Trophoblast cell (in vitro differentiated cells and primary cell): ENCODE results near the gene SLC27A4.
A peak's percentile ranks its signal among the peaks of the same experiment; 100 is the strongest.

Source experiments
- DNase-seq, 2 donors: peaks; one replicate each; pipeline ENCODE4 v3.0.0-alpha.2; 2016
- H2AFZ ChIP-seq: 2 replicates; pipeline ENCODE4 v1.6.1; 2013; ENCODE audit warnings: low read length, moderate library complexity, mild to moderate bottlenecking; ENCODE audit not compliant: insufficient read depth, poor library complexity
- H2AK5ac ChIP-seq: 2 replicates; pipeline ENCODE4 v1.6.1; 2013; ENCODE audit warnings: mild to moderate bottlenecking, low read length
- H2BK120ac ChIP-seq: 2 replicates; pipeline ENCODE4 v1.6.1; 2013; ENCODE audit warnings: low read length, mild to moderate bottlenecking, moderate library complexity; ENCODE audit not compliant: insufficient read depth, poor library complexity
- H2BK12ac ChIP-seq: 2 replicates; pipeline ENCODE4 v1.6.1; 2013; ENCODE audit warnings: mild to moderate bottlenecking, low read length, moderate library complexity
- H2BK5ac ChIP-seq: 2 replicates; pipeline ENCODE4 v1.6.1; 2013; ENCODE audit warnings: low read length, low read depth, moderate library complexity, mild to moderate bottlenecking; ENCODE audit not compliant: poor library complexity
- H3K14ac ChIP-seq: 2 replicates; pipeline ENCODE4 v1.6.1; 2013; ENCODE audit warnings: mild to moderate bottlenecking, low read length
- H3K18ac ChIP-seq: 2 replicates; pipeline ENCODE4 v1.6.1; 2013; ENCODE audit warnings: mild to moderate bottlenecking, low read length
- H3K23ac ChIP-seq: 2 replicates; pipeline ENCODE4 v1.6.1; 2013; ENCODE audit warnings: low read length
- H3K27ac ChIP-seq: 2 replicates; pipeline ENCODE4 v1.5.1; 2013; ENCODE audit warnings: low read depth, mild to moderate bottlenecking, inconsistent platforms, low read length, moderate library complexity
- H3K27me3 ChIP-seq: 2 replicates; pipeline ENCODE4 v1.6.1; 2013; ENCODE audit warnings: inconsistent platforms, mild to moderate bottlenecking, low read length, moderate library complexity; ENCODE audit not compliant: insufficient read depth
- H3K36me3 ChIP-seq, 2 experiments: 1 replicate in 1 of 2; 2 replicates in 1 of 2; pipeline ENCODE4 v1.6.1; 2013; ENCODE audit warnings: low read length in 2 of 2, mild to moderate bottlenecking in 2 of 2, moderate library complexity in 1 of 2; ENCODE audit not compliant: insufficient read depth in 2 of 2, control insufficient read depth in 1 of 2
- H3K4ac ChIP-seq: 2 replicates; pipeline ENCODE4 v1.6.1; 2013; ENCODE audit warnings: low read depth, mild to moderate bottlenecking, low read length, moderate library complexity
- H3K4me1 ChIP-seq, 2 experiments: 1 replicate in 1 of 2; 2 replicates in 1 of 2; pipeline ENCODE4 v1.6.1; 2013; ENCODE audit warnings: low read length in 2 of 2, mild to moderate bottlenecking in 2 of 2, moderate library complexity in 1 of 2; ENCODE audit not compliant: insufficient read depth in 2 of 2, control insufficient read depth in 1 of 2
- H3K4me2 ChIP-seq: 2 replicates; pipeline ENCODE4 v1.6.1; 2013; ENCODE audit warnings: inconsistent platforms, mild to moderate bottlenecking, low read length, moderate library complexity
- H3K4me3 ChIP-seq: 2 replicates; pipeline ENCODE4 v1.5.1; 2013; ENCODE audit warnings: mild to moderate bottlenecking, low read depth, low read length, inconsistent platforms
- H3K79me1 ChIP-seq: one replicate; pipeline ENCODE4 v1.6.1; 2013; ENCODE audit warnings: low read length
- H3K79me2 ChIP-seq: 2 replicates; pipeline ENCODE4 v1.6.1; 2013; ENCODE audit warnings: low read length, mild to moderate bottlenecking; ENCODE audit not compliant: control insufficient read depth, insufficient read depth, poor library complexity
- H3K9ac ChIP-seq: 2 replicates; pipeline ENCODE4 v1.6.1; 2013; ENCODE audit warnings: mild to moderate bottlenecking, low read length
- H3K9me3 ChIP-seq: 2 replicates; pipeline ENCODE4 v1.6.1; 2013; ENCODE audit warnings: low read depth, mild to moderate bottlenecking, control low read depth, inconsistent platforms, low read length; ENCODE audit not compliant: insufficient read depth
- H4K12ac ChIP-seq: 2 replicates; pipeline ENCODE4 v1.6.1; 2013; ENCODE audit warnings: low read depth, mild to moderate bottlenecking, low read length, moderate library complexity
- H4K8ac ChIP-seq: 2 replicates; pipeline ENCODE4 v1.6.1; 2013; ENCODE audit warnings: low read depth, mild to moderate bottlenecking, low read length, moderate library complexity
- H4K91ac ChIP-seq: one replicate; pipeline ENCODE4 v1.6.1; 2013; ENCODE audit warnings: low read depth, mild to moderate bottlenecking, low read length, moderate library complexity
- WGBS: extraction: QIAGEN DNeasy Blood & Tissue Kit; methylation state at CpG from one replicate; pipeline ENCODE4 v1.1.7; 2013; ENCODE audit warnings: missing lambda C conversion rate; ENCODE audit not compliant: insufficient read length, insufficient coverage; ENCODE audit errors: extremely low coverage; 5-methylcytosine and 5-hydroxymethylcytosine counted together

The SLC27A4 gene

DNA sequence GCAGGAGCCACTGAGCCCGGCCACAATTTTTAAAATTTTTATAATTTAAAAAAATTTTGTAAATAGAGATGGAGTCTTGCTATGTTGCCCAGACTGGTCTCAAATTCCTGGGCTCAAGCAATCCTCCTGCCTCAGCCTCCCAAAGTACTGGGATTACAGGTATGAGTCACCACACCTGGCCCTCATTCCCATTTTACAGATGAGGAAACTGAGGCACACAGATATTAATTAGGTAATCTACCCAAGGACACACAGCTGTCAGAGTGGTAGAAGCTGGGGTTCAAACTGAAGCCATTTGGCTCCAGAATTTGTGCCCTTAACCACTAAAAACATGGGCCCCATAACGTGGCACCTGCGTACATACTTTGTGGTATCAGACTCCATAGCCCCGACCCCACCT lies 25.6 kb upstream of the SLC27A4 start:
- no peak overlapping the region for H2BK12ac ChIP-seq
- no peak overlapping the region for H3K9ac ChIP-seq
- H3K23ac ChIP-seq: no peak overlapping the region
- H3K27ac ChIP-seq: no peak overlapping the region
- no peak overlapping the region for H3K4me2 ChIP-seq
- H4K91ac ChIP-seq: no peak overlapping the region
- H4K8ac ChIP-seq: no peak overlapping the region
- no peak overlapping the region for H2AK5ac ChIP-seq
- no peak overlapping the region for H2AFZ ChIP-seq
- no peaks in the 10 kb centered on the region for H3K9me3 ChIP-seq
- no peak overlapping the region for H3K4ac ChIP-seq
- H2BK5ac ChIP-seq: no peak overlapping the region
- no peaks in the 10 kb centered on the region for H3K79me2 ChIP-seq
- H3K4me1 ChIP-seq: no peaks in the 10 kb centered on the region
- H3K27me3 ChIP-seq: no peaks in the 10 kb centered on the region
- H2BK120ac ChIP-seq: no peak overlapping the region
- H4K12ac ChIP-seq: no peak overlapping the region
- no peak overlapping the region for H3K18ac ChIP-seq
- H3K14ac ChIP-seq: no peak overlapping the region
- DNase-seq: no peak
- no CpG with 5 or more reads among the region's 4 CpGs for WGBS
- H3K36me3 ChIP-seq: peaks cover 44 to 56% of the 10 kb centered on the region in 2 experiments
- H3K79me1 ChIP-seq: no peaks in the 10 kb centered on the region
- H3K4me3 ChIP-seq: no peak overlapping the region

DNA sequence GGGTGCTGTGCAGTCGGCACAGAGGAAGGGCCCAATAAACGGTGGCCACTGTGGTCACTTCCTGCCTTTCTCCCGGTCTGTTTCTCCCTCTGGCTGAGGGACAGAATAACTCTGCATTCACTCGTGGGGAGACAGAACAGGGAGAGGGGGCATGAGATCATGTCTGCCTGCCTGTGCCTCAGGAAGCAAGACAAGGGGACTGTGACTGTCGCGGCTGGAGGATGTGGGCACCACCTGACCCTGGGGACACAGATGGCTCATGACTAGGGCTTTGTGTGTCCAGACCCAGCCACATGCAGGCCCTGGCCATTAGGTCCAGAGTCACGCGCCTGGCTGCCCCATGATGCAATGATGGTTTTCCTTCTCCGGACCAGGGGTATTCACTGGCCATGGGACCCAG lies 23.9 kb upstream of the SLC27A4 start:
- Histone ChIP-seq H3K79me1 (no peaks in the 10 kb centered on the region), H4K91ac (no peak overlapping the region), H3K4me3 (no peak overlapping the region), H2AFZ (no peak overlapping the region), H2BK12ac (no peak overlapping the region), H3K9ac (no peak overlapping the region), H3K4ac (no peak overlapping the region), H3K79me2 (no peaks in the 10 kb centered on the region), H2AK5ac (no peak overlapping the region), H3K27me3 (no peaks in the 10 kb centered on the region), H3K4me2 (no peak overlapping the region), H3K27ac (no peak overlapping the region), H3K23ac (no peak overlapping the region), H2BK120ac (no peak overlapping the region), H3K4me1 (peaks cover 1% of the 10 kb centered on the region in 2 experiments), H2BK5ac (no peak overlapping the region), H3K9me3 (no peaks in the 10 kb centered on the region), H4K12ac (no peak overlapping the region), H3K36me3 (peaks cover 29 to 42% of the 10 kb centered on the region in 2 experiments), H3K18ac (no peak overlapping the region), H4K8ac (no peak overlapping the region), H3K14ac (no peak overlapping the region)
- no CpG with 5 or more reads among the region's 9 CpGs for WGBS
- no peak for DNase-seq

DNA sequence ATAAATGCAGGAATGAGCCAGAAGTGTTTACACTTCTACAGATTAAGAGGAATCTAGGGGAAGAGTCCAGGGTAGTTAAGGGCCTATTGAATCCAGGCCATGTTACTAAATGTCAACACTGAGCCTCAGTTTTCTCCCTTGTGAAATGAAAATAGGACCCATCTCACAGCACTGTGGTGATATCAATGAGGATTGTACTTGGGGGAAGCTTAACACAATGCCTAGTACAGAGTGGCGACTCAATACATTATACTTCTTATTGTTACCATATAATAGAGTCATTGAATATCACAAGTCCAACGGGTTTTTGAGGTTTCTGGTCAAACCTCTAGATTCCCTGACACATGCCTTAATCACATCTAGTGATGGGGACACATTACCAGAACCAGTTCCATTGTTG lies 22.7 kb upstream of the SLC27A4 start:
- Histone ChIP-seq H4K91ac (no peak overlapping the region), H2BK12ac (no peak overlapping the region), H3K27me3 (no peaks in the 10 kb centered on the region), H2BK120ac (no peak overlapping the region), H2AK5ac (no peak overlapping the region), H3K79me2 (peaks cover 2% of the 10 kb centered on the region), H3K79me1 (peaks cover 3% of the 10 kb centered on the region), H3K4me1 (peaks cover 2 to 5% of the 10 kb centered on the region in 2 experiments), H3K27ac (no peak overlapping the region), H4K8ac (no peak overlapping the region), H2AFZ (no peak overlapping the region), H3K4me2 (no peak overlapping the region), H3K4ac (no peak overlapping the region), H3K4me3 (no peak overlapping the region), H4K12ac (no peak overlapping the region), H3K14ac (no peak overlapping the region), H3K9me3 (no peaks in the 10 kb centered on the region), H3K23ac (no peak overlapping the region), H2BK5ac (no peak overlapping the region), H3K36me3 (peaks cover 24 to 41% of the 10 kb centered on the region in 2 experiments), H3K9ac (no peak overlapping the region), H3K18ac (no peak overlapping the region)
- WGBS: no CpG with 5 or more reads among the region's 2 CpGs
- no peak for DNase-seq

DNA sequence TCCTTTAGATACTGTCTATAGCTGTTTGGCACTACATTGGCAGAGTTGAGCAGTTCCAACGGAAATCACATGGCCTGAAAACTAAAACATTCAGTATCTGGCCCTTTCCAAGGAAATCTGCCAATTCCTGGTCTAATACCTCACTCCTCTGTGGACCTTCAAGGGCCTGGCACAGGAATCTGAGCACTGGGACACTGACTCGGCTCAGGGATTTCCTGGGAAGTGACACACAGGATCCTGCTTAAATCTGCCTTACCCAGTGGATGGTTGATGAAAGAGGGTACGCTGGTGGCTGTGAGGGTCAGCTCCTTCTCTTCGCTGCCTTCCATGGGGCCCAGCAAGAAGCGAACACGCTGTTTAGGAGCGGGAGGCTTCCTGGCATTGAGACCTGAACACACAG lies 19.0 kb upstream of the SLC27A4 start:
- Histone ChIP-seq H3K27me3 (no peaks in the 10 kb centered on the region), H2BK120ac (no peak overlapping the region), H3K4me2 (peak overlapping the region; percentile 70), H2AFZ (no peak overlapping the region), H3K4me3 (no peak overlapping the region), H2BK12ac (no peak overlapping the region), H3K23ac (no peak overlapping the region), H3K79me2 (peaks cover 7% of the 10 kb centered on the region), H3K36me3 (peaks cover 18 to 27% of the 10 kb centered on the region in 2 experiments), H4K12ac (no peak overlapping the region), H3K18ac (no peak overlapping the region), H4K8ac (peak overlapping the region; percentile 27), H3K9ac (no peak overlapping the region), H3K79me1 (peaks cover 3% of the 10 kb centered on the region), H3K27ac (no peak overlapping the region), H4K91ac (peak overlapping the region; percentile 3), H3K9me3 (no peaks in the 10 kb centered on the region), H2AK5ac (no peak overlapping the region), H3K4me1 (peaks cover 9% of the 10 kb centered on the region in 2 experiments), H2BK5ac (no peak overlapping the region), H3K14ac (no peak overlapping the region), H3K4ac (peak overlapping the region; percentile 14)
- no CpG with 5 or more reads among the region's 7 CpGs for WGBS
- DNase-seq: no peak
